Measurements from ENCODE around the gene NDST1. TPM values are rescaled to one million over a fixed set of nuclear protein-coding genes. Genes with fewer than 3 reads are reported as not detected.

Gene NDST1
- total RNA-seq (10 to 100 TPM; 50.3 to 86.1 (median 61.5) TPM), polyA plus RNA-seq (10 to 100 TPM; 14.8 to 15.9 TPM)
- long read RNA-seq, donor 1, partial matches to known transcripts, result 8 of 26 reads
- long read RNA-seq, donor 1, other reads (novel, unspliced or antisense), result 16 of 26 reads
- long read RNA-seq, donor 2, partial matches to known transcripts, result 15 of 37 reads
- long read RNA-seq, donor 2, other reads (novel, unspliced or antisense), result 22 of 37 reads
- long read RNA-seq, donor 3, partial matches to known transcripts, result 10 of 56 reads
- long read RNA-seq, donor 3, other reads (novel, unspliced or antisense), result 46 of 56 reads

- TF ChIP-seq, protein P1, sequence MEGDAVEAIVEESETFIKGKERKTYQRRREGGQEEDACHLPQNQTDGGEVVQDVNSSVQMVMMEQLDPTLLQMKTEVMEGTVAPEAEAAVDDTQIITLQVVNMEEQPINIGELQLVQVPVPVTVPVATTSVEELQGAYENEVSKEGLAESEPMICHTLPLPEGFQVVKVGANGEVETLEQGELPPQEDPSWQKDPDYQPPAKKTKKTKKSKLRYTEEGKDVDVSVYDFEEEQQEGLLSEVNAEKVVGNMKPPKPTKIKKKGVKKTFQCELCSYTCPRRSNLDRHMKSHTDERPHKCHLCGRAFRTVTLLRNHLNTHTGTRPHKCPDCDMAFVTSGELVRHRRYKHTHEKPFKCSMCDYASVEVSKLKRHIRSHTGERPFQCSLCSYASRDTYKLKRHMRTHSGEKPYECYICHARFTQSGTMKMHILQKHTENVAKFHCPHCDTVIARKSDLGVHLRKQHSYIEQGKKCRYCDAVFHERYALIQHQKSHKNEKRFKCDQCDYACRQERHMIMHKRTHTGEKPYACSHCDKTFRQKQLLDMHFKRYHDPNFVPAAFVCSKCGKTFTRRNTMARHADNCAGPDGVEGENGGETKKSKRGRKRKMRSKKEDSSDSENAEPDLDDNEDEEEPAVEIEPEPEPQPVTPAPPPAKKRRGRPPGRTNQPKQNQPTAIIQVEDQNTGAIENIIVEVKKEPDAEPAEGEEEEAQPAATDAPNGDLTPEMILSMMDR (IDR thresholded peaks at IDR 0.05), result no peak
- intact Hi-C loops (cut with DNase I), result no loop called here
- ATAC-seq (peak in 1 of 8 donors; percentile 0), DNase-seq (no peak)
- no peaks in the 10 kb centered on the region for H3K27me3 ChIP-seq
- no peaks in the 10 kb centered on the region for H3K9me3 ChIP-seq
- H3K27ac ChIP-seq, result peak within 1 kb of the TSS in 9 of 10 donors; percentile 1 to 93 (median 85)
- WGBS, 2 donors, result 59 to 63% methylated on average over 16 of the region's 16 CpGs
- H3K36me3 ChIP-seq, result peaks cover 0 to 5% (median 0%) of the 10 kb centered on the region in 9 donors
- H3K4me1 ChIP-seq, result peaks cover 73 to 100% (median 100%) of the 10 kb centered on the region in 9 donors
- H3K4me3 ChIP-seq, result no peak within 1 kb of the TSS
These were observed at the start of gene NDST1 for GRCh38 chr5:150507474-150508276. Gene NDST1 (plus strand): TSS chr5:150508131. CDS start chr5:150521255, 13,124 bp downstream.

DNA sequence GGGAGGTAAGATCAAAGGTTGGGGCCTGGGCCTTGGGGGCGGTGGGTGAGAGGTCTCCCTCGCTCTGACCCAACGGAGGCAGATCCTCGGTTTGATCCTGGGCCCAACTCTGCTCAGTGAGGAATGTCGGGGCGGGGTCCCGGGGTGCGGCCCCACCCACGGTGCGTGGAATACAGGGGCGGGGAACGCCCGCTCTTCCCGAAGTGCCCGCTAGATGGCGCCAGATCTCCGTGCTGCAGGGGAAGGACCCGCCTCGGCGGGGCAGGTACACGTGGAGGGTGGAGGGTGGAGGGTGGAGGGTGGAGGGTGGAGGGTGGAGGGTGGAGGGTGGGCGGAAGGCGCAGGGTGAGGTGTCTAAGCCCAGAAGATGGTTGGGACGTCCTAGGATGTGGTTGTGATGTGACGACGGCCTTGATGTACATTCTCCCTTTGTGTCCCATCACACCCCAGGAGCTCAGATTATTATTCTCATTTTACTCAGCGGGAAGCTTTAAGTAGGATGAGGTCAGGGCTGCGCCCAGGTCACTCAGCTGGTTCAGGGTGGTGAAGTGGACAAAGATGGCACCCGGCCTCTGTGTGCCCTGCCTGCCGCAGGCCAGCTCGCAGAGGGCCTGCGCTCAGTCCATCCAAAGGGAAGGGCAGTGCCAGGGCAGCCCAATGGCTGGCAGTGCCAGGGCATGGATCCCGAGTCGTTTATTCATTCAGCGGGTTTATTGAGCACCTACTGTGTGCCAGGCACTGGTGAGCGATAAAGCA is 49.0 kb upstream of the NDST1 start:
- Histone ChIP-seq H3K36me3 (no peaks in the 10 kb centered on the region), H3K4me1 (peaks cover 0 to 33% (median 12%) of the 10 kb centered on the region in 9 donors), H3K27me3 (no peaks in the 10 kb centered on the region), H3K27ac (peak overlapping the region in 5 of 10 donors; percentile 16 to 65 (median 27)), H3K4me3 (peak overlapping the region in 5 of 10 donors; percentile 18 to 40 (median 32)), H3K9me3 (no peaks in the 10 kb centered on the region)
- DNase-seq, result peak; percentile 77 to 87
- intact Hi-C loops (cut with DNase I), result loop anchor here (1.0 to 10.0 kb wide), 11 partner anchors 63 to 386 kb away; partner anchors contain the start of gene IRGM (in 4 of the 10)
- TF ChIP-seq, protein P1 (IDR thresholded peaks at IDR 0.05), result peak; percentile 78 to 89 (median 85)
- peak; percentile 92 to 97 (median 94) for ATAC-seq
- 20 to 21% methylated on average over 36 of the region's 36 CpGs for WGBS, 2 donors

- H3K27ac ChIP-seq, result peak overlapping the region in 3 of 10 donors; percentile 21 to 50 (median 46)
- DNase-seq (no peak), ATAC-seq (no peak)
- no peak overlapping the region for H3K4me3 ChIP-seq
- H3K27me3 ChIP-seq, result no peaks in the 10 kb centered on the region
- H3K4me1 ChIP-seq, result peaks cover 0 to 48% (median 30%) of the 10 kb centered on the region in 9 donors
- H3K9me3 ChIP-seq, result no peaks in the 10 kb centered on the region
- TF ChIP-seq, protein P1 (IDR thresholded peaks at IDR 0.05), result no peak
- no peaks in the 10 kb centered on the region for H3K36me3 ChIP-seq
- 53 to 69% methylated on average over 2 of the region's 2 CpGs for WGBS, 2 donors
- intact Hi-C loops (cut with DNase I), result loop anchor here in 6 of 10 donors (5.0 to 10.0 kb wide), 6 partner anchors 64 to 387 kb away; partner anchors contain the start of gene IRGM (in 1 of the 6)
These were observed 47.1 kb upstream of the NDST1 start for GRCh38 chr5:150460781-150461180.

Data from heart right ventricle (tissue), 16 donors.